HG03108 (cell line): ENCODE results near the gene DNAJB12.
"Not testable (repeated sequence)": the region's sequence is repeated elsewhere in the genome, so short reads cannot be mapped to it uniquely, and the experiment has no call there.

Experiments used
- ATAC-seq: cut with Tn5 transposase; IDR thresholded peaks from one replicate; pipeline ENCODE4 v1.9.1; 2021; ENCODE audit warnings: moderate library complexity; ENCODE audit not compliant: unreplicated experiment

Gene DNAJB12

DNA sequence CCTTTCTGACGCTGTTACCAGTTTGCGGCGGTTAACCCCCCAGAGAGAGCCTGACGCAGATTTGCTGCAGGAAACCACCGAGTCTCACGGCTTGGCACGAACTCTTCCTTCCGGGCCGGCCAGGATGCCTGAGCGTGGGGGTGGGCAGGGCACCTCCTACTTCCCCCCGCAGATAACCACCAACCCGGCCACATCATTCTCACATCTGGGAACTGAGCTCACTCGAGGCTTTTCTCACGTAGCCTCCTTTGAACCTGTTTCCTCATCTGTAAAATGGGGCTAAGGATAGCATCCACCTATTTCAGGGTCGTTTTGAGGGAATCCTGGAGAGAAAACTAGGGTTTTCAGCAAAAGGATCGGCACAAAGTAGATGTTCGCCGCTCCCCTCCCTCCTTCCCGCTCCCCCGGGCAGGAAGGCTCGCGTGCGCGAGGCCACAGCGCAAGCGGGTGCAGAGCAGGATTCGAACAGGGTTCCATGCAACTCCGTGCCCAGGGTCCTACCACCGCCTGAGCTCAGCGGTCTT is 57.4 kb downstream of the DNAJB12 start:
- peak; percentile 54 for ATAC-seq

DNA sequence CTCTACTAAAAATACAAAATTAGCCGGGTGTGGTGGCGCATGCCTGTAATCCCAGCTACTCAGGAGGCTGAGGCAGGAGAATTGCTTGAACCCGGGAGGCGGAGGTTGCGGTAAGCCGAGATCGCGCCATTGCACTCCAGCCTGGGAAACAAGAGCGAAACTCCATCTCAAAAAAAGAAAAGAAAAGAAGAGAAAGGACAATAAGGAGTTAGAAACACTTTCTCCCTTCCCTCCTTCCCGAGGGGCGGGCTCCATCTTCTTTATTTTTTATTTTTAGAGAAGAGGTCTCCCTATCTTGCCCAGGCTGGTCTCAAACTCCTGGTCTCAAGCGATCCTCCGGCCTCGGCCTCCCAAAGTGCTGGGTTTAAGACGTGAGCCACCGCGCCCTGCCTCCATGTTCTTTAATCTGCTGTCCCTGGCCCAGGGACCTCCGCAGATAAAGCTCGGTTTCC is 57.9 kb downstream of the DNAJB12 start:
- not testable (repeated sequence) for ATAC-seq

GRCh38 chr10:72295330-72295910 is 59.3 kb downstream of the DNAJB12 start:
- ATAC-seq: no peak

DNA sequence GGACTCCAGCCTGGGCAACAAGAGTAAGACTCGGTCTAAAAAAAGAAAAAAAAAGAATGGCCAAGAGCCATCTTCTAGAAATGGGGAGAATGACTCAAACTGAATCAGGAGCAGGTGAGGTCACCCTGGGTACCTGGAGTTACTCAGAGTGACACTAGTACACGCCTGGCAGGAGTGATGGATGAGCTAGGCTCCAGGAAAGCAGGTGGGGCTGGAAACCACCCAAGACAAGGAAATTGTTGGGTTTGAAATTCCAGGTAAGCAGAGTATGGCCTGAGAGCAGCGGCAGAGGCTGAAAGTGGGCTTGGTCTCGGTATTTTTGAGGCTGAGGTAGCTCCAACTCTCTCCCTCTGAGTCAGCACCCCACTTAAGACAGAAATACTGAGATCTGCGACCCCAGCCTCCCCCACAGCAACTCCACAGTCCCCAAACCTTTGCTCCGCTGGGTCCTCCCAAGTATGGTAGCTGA is 62.5 kb downstream of the DNAJB12 start:
- ATAC-seq: no peak

DNA sequence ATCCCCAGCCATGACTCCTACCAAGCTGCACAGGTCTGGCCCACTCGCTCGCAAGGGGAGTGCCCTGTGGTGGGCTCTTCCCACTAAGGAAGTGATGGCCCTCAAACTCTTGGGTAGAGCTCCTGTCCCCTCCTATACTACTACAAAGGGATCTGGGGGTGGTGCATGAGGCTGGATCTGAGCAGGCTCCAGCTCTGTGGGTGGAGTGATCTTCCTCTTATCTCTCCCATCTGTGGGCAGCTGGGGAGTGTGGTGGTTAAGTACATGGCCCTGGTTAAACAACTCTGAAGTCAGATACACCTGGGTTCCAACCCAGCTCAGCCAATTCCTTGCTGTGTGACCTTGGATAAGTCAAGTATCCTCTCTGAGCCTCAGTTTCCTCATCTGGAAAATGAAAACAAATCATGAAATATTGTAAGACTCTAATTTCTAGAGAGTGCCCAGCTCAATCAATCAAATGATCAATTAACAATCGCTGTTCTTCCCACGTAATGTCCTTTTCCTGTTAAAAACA is 63.6 kb downstream of the DNAJB12 start:
- ATAC-seq: no peak

DNA sequence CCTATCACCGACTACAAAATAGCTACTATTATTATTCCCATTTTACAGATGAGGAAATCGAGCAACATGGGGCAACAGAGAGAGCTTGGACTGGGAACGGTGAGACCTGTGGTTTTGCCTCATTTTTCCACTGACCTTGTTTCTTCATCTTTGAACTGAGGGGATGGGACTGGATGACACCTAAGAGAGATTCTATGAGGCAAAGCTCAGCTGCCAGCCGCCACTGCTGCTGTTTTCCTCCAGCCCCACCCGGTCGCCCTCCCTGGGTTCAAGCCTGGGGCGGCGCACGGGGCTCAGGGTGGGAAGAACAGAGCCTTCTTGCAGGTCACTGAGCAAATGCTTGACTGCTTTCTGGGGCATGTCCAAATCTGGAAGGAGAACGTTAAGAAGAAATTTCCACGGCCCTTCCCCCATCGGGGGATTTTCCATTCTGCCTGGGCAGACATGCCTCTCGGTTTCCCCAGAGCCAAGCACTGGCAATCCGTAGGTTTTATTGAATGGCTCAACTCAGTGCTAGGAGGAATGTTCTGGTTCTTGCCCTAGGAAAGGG is 68.7 kb downstream of the DNAJB12 start:
- ATAC-seq: no peak

- ATAC-seq: no peak
Observed at GRCh38 chr10:72283131-72283530, 71.6 kb downstream of the DNAJB12 start.
